GM21447 (cell line): ENCODE results near the gene BCL11B.

ENCODE experiments used
- ATAC-seq: cut with Tn5 transposase; IDR thresholded peaks from one replicate; pipeline ENCODE4 v1.9.1; 2021; ENCODE audit not compliant: unreplicated experiment

The BCL11B gene

DNA sequence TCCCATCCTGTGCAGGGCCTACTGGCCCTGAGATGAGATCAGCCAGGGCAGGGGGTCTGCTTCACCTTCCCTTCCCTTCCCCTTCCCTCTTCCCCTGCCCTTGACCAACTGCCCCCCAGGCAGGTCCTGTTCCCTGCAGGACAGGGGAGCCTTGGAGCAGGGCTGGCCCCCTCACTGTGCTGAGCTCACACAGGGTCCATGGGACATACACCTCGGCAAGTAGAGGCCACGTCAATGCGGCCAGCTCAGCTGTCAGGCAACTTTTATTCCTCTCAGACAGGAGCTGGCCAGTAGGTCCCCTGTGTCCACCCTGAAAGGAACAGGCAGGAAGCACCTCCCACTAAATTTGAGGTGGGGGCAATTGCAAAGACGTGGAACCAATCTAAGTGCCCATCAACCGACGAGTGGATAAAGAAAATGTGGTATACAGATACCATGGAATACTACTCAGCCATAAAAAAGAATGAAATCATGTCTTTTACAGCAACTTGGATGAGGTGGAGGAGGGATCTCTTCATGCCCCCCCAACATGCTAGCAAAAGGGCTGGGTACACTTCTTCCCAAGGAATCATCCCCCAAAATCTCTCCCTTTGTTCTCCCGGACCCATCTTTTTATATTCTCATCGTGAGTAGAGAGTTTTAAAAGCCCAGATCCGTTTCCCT lies 148.7 kb downstream of the BCL11B start:
- ATAC-seq = no peak

GRCh38 chr14:99122521-99123125 lies 149.4 kb downstream of the BCL11B start:
- no peak for ATAC-seq

DNA sequence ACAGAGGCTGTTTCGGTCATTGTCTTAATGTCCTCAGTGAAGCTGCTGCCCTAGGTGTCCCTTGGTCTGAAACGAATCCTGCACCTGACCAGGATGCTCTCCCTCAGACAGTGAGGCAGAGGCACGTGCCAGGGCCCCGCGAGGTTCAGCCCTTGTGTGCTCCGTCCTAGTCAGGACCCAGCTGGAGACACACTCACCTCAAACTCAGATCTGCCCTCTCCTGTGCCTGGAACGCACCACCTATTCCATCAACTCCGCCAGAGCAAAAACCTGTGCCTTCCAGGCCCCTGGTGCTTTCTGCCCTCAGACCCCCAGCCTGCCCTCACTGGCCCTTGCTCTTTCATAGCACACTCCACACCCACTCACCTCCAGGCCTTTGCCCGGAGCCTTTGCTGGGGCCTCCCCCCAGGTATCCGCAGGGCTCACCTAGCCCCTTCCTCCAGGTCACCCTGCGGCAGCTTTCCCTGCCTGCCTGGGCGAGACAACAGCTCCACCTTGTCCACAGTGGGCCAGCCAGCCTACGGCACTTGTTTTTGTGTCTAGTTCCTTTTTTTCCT lies 150.6 kb downstream of the BCL11B start:
- ATAC-seq = no peak

DNA sequence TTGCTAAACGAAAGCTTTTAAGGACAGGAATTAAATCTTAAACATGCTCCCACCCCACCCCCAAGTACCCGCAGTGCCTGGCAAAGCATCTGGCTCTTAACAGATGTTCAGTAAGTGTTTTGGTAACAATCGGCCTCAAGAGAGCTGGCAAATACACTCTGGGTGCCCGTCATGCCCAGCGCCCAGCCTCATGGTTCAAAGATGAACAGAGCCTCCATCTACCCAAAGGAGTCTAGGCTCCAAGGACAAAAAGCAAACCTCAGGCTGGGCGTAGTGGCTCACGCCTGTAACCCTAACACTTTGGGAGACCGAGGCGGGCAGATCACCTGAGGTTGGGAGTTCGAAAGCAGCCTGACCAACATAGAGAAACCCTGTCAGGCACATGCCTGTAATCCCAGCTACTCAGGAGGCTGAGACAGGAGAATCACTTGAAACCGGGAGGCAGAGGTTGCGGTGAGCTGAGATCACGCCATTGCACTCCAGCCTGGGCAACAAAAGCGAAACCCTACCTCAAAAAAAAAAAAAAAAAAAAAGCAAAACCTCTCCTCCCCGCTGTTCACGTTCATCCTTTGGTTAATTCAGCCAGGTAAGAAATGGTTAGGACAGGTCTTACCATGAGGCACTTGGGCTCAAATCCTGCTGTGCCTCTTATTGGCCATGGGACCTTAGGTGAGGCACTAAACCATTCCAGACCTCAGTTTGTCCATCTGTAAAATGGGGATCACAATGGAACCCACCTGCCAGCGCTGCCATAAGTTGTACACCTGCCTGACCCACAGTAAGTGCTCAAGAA lies 151.3 kb downstream of the BCL11B start:
- ATAC-seq = no peak

DNA sequence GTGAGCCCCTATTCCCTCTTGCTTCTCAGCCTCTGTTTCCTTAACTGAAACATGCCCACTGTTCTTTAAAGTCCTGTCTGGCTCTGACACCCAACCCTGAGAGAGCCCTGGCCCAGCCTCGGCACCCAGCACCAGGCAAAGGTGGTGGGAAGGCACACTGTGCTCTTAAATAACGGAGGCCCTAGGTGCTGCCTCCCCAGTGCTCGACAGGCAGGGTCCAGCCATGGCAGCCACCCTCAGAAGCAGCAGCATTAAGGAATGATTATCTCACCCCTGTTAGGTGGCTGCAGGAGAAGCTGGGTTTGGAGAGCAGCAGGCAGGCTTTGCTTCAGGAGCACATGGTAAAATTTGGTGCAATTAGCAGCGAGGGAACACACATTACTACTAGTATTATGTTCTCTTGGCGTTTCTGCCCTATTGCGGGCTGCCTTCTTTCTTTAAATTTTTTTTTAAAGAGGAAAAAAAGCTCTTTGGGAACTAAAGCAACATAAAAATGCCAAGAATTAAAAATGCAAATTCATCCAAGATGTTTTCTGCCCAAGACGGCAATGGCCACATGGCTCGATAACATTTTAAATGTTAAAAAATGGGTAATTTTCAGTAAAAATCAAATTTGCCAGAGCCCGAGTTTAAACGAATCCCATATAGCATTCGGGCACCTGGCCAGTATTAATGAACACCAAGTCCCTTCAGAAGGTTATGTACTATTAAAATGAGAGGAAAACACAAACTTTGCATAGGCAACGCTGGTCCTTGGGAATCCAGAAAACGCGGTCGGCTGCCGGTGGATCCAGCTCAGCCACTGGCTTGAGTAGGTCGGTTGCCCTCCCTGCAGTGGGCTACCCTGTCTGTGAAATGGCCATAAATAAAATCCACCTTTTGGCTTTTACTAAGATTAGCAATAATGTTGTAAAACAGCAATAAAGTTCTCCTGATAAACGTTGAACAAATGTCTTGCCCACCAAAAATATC lies 152.2 kb downstream of the BCL11B start:
- ATAC-seq = no peak
